H1 (cell line): Measurements from ENCODE around the gene PFDN4. TPM values are rescaled to one million over a fixed set of nuclear protein-coding genes. Genes with fewer than 3 reads are reported as not detected.

Experiments used
- CTCF ChIA-PET: fragments of 300-600 bp; sonication (Branson Sonifier 250); formaldehyde crosslinking; loops from one replicate; lab custom pipeline; 2021; ENCODE audit not compliant: partially characterized antibody; lab: Charles Lee
- POLR2A ChIA-PET: fragments of 300-600 bp; sonication (Branson Sonifier 250); formaldehyde crosslinking; loops from one replicate; lab custom pipeline; 2021; ENCODE audit warnings: inconsistent platforms; ENCODE audit not compliant: partially characterized antibody; lab: Charles Lee
- DNase-seq, 2 experiments: peaks; one replicate each; pipeline versions ENCODE4 v3.0.0 to v3.0.0-alpha.2; 2010 to 2022; ENCODE audit warnings: low spot score in 2 of 2, low read depth in 1 of 2, mixed read lengths in 1 of 2
- FAIRE-seq: peaks from 2 replicates; lab custom pipeline; 2011; peaks lifted over from hg19 to GRCh38; lab: Jason Lieb, UNC
- H2AFZ ChIP-seq: 2 replicates; pipeline ENCODE4 v1.8.1; 2012; ENCODE audit warnings: low read length, inconsistent platforms
- H2AK5ac ChIP-seq: 2 replicates; pipeline ENCODE4 v1.6.1; 2013; ENCODE audit warnings: low read depth, low read length
- H2BK120ac ChIP-seq: replicated peaks from 2 replicates; pipeline ENCODE3; 2013; ENCODE audit warnings: low read depth, low read length, inconsistent platforms
- H2BK12ac ChIP-seq: 2 replicates; pipeline ENCODE4 v1.6.1; 2013; ENCODE audit warnings: low read depth, low read length
- H2BK15ac ChIP-seq: 2 replicates; pipeline ENCODE4 v1.6.1; 2013; ENCODE audit warnings: low read length
- H2BK20ac ChIP-seq: 2 replicates; pipeline ENCODE4 v1.6.1; 2013; ENCODE audit warnings: low read length
- H2BK5ac ChIP-seq: 2 replicates; pipeline ENCODE4 v1.6.1; 2013; ENCODE audit warnings: low read depth, low read length
- H3K14ac ChIP-seq: 2 replicates; pipeline ENCODE4 v1.6.1; 2013; ENCODE audit warnings: inconsistent platforms; ENCODE audit not compliant: insufficient read length
- H3K18ac ChIP-seq: 2 replicates; pipeline ENCODE4 v1.6.1; 2013; ENCODE audit warnings: low read length; ENCODE audit errors: extremely low read depth
- H3K23ac ChIP-seq: 2 replicates; pipeline ENCODE4 v1.6.1; 2013; ENCODE audit warnings: inconsistent platforms; ENCODE audit not compliant: insufficient read length
- H3K23me2 ChIP-seq: 2 replicates; pipeline ENCODE4 v1.6.1; 2013; ENCODE audit warnings: low read depth, low read length
- H3K27ac ChIP-seq: 2 replicates; pipeline ENCODE4 v1.6.1; 2011; ENCODE audit warnings: low read depth, low read length, inconsistent platforms
- H3K27me3 ChIP-seq, 4 experiments: replicated peaks in 1 of 4; 1 replicate in 1 of 4; 2 replicates in 3 of 4; pipeline versions ENCODE4 v1.6.1 to v1.8.1; 2011 to 2013; ENCODE audit warnings: low read length in 3 of 4, mild to moderate bottlenecking in 3 of 4, inconsistent platforms in 2 of 4, mixed read lengths in 2 of 4, moderate library complexity in 1 of 4; ENCODE audit not compliant: control insufficient read depth in 3 of 4, insufficient read depth in 3 of 4; ENCODE audit errors: extremely low read depth in 1 of 4
- H3K36me3 ChIP-seq, 4 experiments: 2 replicates each; pipeline versions ENCODE4 v1.6.1 to v1.8.1; 2011 to 2013; ENCODE audit warnings: mild to moderate bottlenecking in 4 of 4, low read length in 3 of 4, moderate library complexity in 2 of 4, control low read depth in 1 of 4, inconsistent platforms in 1 of 4; ENCODE audit not compliant: insufficient read depth in 4 of 4, control insufficient read depth in 2 of 4
- H3K4ac ChIP-seq: replicated peaks from 2 replicates; pipeline ENCODE3; 2013; ENCODE audit warnings: low read length, low read depth, mixed read lengths, inconsistent platforms; ENCODE audit not compliant: insufficient read length
- H3K4me1 ChIP-seq, 4 experiments: replicated peaks in 1 of 4; 1 replicate in 1 of 4; 2 replicates in 3 of 4; pipeline versions ENCODE4 v1.6.1 to v1.8.1; 2011 to 2013; ENCODE audit warnings: low read length in 3 of 4, inconsistent platforms in 2 of 4, mixed read lengths in 1 of 4; ENCODE audit not compliant: insufficient read depth in 4 of 4, control insufficient read depth in 3 of 4
- H3K4me2 ChIP-seq, 2 experiments: 2 replicates each; pipeline versions ENCODE4 v1.6.1 to v1.8.1; 2011 to 2013; ENCODE audit warnings: low read depth in 2 of 2, low read length in 2 of 2, control low read depth in 1 of 2, inconsistent platforms in 1 of 2, mild to moderate bottlenecking in 1 of 2; ENCODE audit not compliant: insufficient read depth in 1 of 2
- H3K4me3 ChIP-seq, 4 experiments: fragments of 200-600, 300-600 bp in 1 of 4; sonication (generic), shearing (Covaris generic), sonication (Bioruptor Twin) in 1 of 4; 2 replicates each; pipeline versions ENCODE4 v1.5.1 to v1.8.1; 2011 to 2016; ENCODE audit warnings: low read length in 4 of 4, low read depth in 3 of 4, control low read depth in 2 of 4, inconsistent platforms in 2 of 4, mild to moderate bottlenecking in 2 of 4, mixed read lengths in 1 of 4, moderate library complexity in 1 of 4; ENCODE audit not compliant: insufficient read depth in 2 of 4; ENCODE audit errors: extremely low read depth in 1 of 4
- H3K56ac ChIP-seq: replicated peaks from 2 replicates; pipeline ENCODE3; 2013; ENCODE audit warnings: low read depth, mild to moderate bottlenecking, mixed read lengths, low read length, inconsistent platforms; ENCODE audit not compliant: insufficient read length
- H3K79me1 ChIP-seq: 2 replicates; pipeline ENCODE4 v1.6.1; 2013; ENCODE audit warnings: low read depth, low read length, control low read depth
- H3K79me2 ChIP-seq, 2 experiments: 2 replicates each; pipeline versions ENCODE4 v1.6.1 to v1.8.1; 2012 to 2013; ENCODE audit warnings: low read length in 2 of 2, mild to moderate bottlenecking in 2 of 2, inconsistent platforms in 1 of 2; ENCODE audit not compliant: insufficient read depth in 2 of 2, control insufficient read depth in 1 of 2
- H3K9ac ChIP-seq, 4 experiments: replicated peaks in 1 of 4; 1 replicate in 1 of 4; 2 replicates in 3 of 4; pipeline versions ENCODE4 v1.6.1 to v1.8.1; 2011 to 2013; ENCODE audit warnings: low read depth in 3 of 4, low read length in 3 of 4, control low read depth in 2 of 4, mild to moderate bottlenecking in 2 of 4, moderate library complexity in 2 of 4, inconsistent platforms in 1 of 4; ENCODE audit errors: extremely low read depth in 1 of 4
- H3K9me3 ChIP-seq, 2 experiments: 2 replicates each; pipeline versions ENCODE4 v1.6.1 to v1.8.1; 2012 to 2013; ENCODE audit warnings: mild to moderate bottlenecking in 2 of 2, moderate library complexity in 2 of 2, control low read depth in 1 of 2, inconsistent platforms in 1 of 2, low read depth in 1 of 2, low read length in 1 of 2, mixed read lengths in 1 of 2; ENCODE audit not compliant: insufficient read depth in 2 of 2
- H4K20me1 ChIP-seq, 2 experiments: replicated peaks in 1 of 2; 2 replicates each; pipeline versions ENCODE3 to v1.8.1; 2011 to 2013; ENCODE audit warnings: inconsistent platforms in 2 of 2, low read length in 2 of 2, mild to moderate bottlenecking in 1 of 2; ENCODE audit not compliant: insufficient read depth in 2 of 2, control insufficient read depth in 1 of 2
- H4K5ac ChIP-seq: 2 replicates; pipeline ENCODE4 v1.6.1; 2013; ENCODE audit warnings: low read length, low read depth, mixed read lengths, inconsistent platforms; ENCODE audit not compliant: insufficient read length
- H4K8ac ChIP-seq: 2 replicates; pipeline ENCODE4 v1.8.0; 2013; ENCODE audit warnings: mild to moderate bottlenecking, moderate library complexity, low read length, inconsistent platforms; ENCODE audit not compliant: insufficient read depth; ENCODE audit errors: extremely low read depth
- H4K91ac ChIP-seq: replicated peaks from 2 replicates; pipeline ENCODE3; 2013; ENCODE audit warnings: low read length, mixed read lengths, inconsistent platforms; ENCODE audit not compliant: insufficient read length
- GABPA ChIP-seq: IDR thresholded peaks from 2 replicates; pipeline ENCODE4 v1.6.1; 2011; ENCODE audit warnings: mild to moderate bottlenecking, low read length, moderate library complexity, borderline replicate concordance; ENCODE audit not compliant: insufficient read depth
- KDM4A ChIP-seq: IDR thresholded peaks from one replicate; pipeline ENCODE4 v1.7.1; 2012; ENCODE audit warnings: low read depth, mild to moderate bottlenecking, moderate library complexity, low read length, inconsistent platforms; ENCODE audit not compliant: severe bottlenecking
- POU5F1 ChIP-seq: IDR thresholded peaks from 2 replicates; pipeline ENCODE4 v1.6.1; 2011; ENCODE audit warnings: low read depth, mild to moderate bottlenecking, low read length, moderate library complexity
- SUZ12 ChIP-seq: fragments of 200-600 bp; sonication (generic); IDR thresholded peaks from 2 replicates; pipeline ENCODE4 v1.6.1; 2012; ENCODE audit warnings: mild to moderate bottlenecking, inconsistent platforms, low read length, moderate library complexity, mixed read lengths
- WGBS, 2 experiments: shearing (Covaris generic) in 1 of 2; methylation state at CpG; one replicate each; pipeline versions ENCODE4 v1.1.6 to v1.1.7; 2013 to 2015; ENCODE audit warnings: low lambda C conversion rate in 2 of 2, mixed read lengths in 2 of 2, inconsistent platforms in 1 of 2, low coverage in 1 of 2, missing lambda C conversion rate in 1 of 2; ENCODE audit not compliant: insufficient replicate concordance in 2 of 2, insufficient coverage in 1 of 2, insufficient read length in 1 of 2; ENCODE audit errors: extremely low coverage in 1 of 2, missing lambda C conversion rate in 1 of 2; 5-methylcytosine and 5-hydroxymethylcytosine counted together
- polyA plus RNA-seq, 7 experiments: library from polyadenylated mRNA; depleted of rRNA in 3 of 7; stranded (reverse) in 5 of 7; unstranded in 2 of 7; fragments of >200 nt in 5 of 7; fragments of 200-250 nt in 2 of 7; gene quantifications; 1 replicate in 5 of 7; 2 replicates in 1 of 7; 4 replicates in 1 of 7; pipeline versions ENCODE4 v1.2.1 to v1.2.3, GENCODE V29; 2011 to 2013; ENCODE audit warnings: missing spikeins in 2 of 7, mixed read lengths in 2 of 7
- total RNA-seq: library from RNA; stranded (reverse); fragmentation: NEBNext Ultra II Directional; extraction: Animal tissue kit (Norgen Biotek cat#: 25700); gene quantifications from 2 replicates; pipeline ENCODE4 v1.2.1, GENCODE V29; 2021

Gene PFDN4
- total and polyA plus RNA-seq, 2 of the 8 experiments (the other 6 are each of a cell fraction or from before 2014, with no cell fraction given) = 41.9 to 96.8 TPM

- no peak overlapping the region for H2BK5ac ChIP-seq
Observed at GRCh38 chr20:54170026-54170471, 37.8 kb upstream of the PFDN4 start.

More at GRCh38 chr20:54170026-54170471, 37.8 kb upstream of the PFDN4 start:
- Histone ChIP-seq H3K18ac (no peak overlapping the region), H3K27me3 (peaks cover 31 to 48% (median 45%) of the 10 kb centered on the region in 4 experiments), H3K4me2 (no peak overlapping the region), H2BK20ac (no peak overlapping the region), H4K5ac (no peak overlapping the region), H3K4me1 (peaks cover 4 to 16% (median 9%) of the 10 kb centered on the region in 4 experiments; a peak in 6 of 7 replicates), H3K9ac (no peak overlapping the region), H3K23ac (no peak overlapping the region), H3K36me3 (no peaks in the 10 kb centered on the region), H2BK15ac (no peak overlapping the region), H3K4me3 (no peak overlapping the region), H3K79me2 (no peaks in the 10 kb centered on the region), H2BK120ac (no peak overlapping the region), H4K91ac (no peak overlapping the region), H2BK12ac (no peak overlapping the region), H3K56ac (no peak overlapping the region), H3K23me2 (peaks cover 14% of the 10 kb centered on the region), H2AK5ac (no peak overlapping the region), H3K9me3 (peaks cover 0 to 1% of the 10 kb centered on the region in 2 experiments; a peak in 1 of 4 replicates), H3K4ac (no peak overlapping the region), H3K14ac (no peak overlapping the region), H3K27ac (no peak overlapping the region), H4K20me1 (peaks cover 0 to 3% of the 10 kb centered on the region in 2 experiments), H3K79me1 (no peaks in the 10 kb centered on the region), H2AFZ (no peak overlapping the region), H4K8ac (no peak overlapping the region)
- FAIRE-seq (no peak), DNase-seq (no peak)
- POLR2A ChIA-PET = no interaction called here
- TF ChIP-seq SUZ12 (no peak), GABPA (no peak), KDM4A (no peak), POU5F1 (no peak)
- WGBS, 2 experiments = 75% methylated on average over 4 of the region's 4 CpGs; no CpG with 5 or more reads in 1 of the 2 experiments
- CTCF ChIA-PET = interaction anchor here (0.6 to 3.2 kb wide), 5 partner anchors 11 to 122 kb away, joined by 3 to 24 read pairs (median 4); no protein-coding TSS in a partner anchor
